Putamen (tissue), 1 donor: Measurements from ENCODE around the gene DNAAF9.

ENCODE experiments used
- DNase-seq: peaks from one replicate; pipeline ENCODE4 v3.0.0-alpha.2; 2016; ENCODE audit warnings: low spot score

DNAAF9 gene

DNA sequence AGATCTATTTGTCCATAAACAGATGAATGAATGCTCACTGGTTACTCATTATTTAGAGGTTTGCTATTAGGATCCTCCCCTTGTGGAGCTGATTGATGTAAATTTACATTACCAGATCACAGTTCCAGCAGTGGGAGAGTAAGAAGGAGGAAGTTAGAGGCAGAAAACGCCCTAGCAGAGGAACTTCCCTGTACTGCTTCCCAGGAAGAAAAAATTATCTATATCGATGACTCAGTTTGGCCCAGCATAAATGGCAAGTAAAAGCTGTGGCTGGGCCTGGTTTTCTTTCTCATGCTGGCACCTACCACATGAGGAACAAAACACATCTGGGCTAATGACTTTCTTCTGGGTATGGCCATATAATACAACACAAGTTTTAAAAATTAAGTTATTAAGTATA, 35.7 kb downstream of the DNAAF9 start:
- no peak for DNase-seq

DNA sequence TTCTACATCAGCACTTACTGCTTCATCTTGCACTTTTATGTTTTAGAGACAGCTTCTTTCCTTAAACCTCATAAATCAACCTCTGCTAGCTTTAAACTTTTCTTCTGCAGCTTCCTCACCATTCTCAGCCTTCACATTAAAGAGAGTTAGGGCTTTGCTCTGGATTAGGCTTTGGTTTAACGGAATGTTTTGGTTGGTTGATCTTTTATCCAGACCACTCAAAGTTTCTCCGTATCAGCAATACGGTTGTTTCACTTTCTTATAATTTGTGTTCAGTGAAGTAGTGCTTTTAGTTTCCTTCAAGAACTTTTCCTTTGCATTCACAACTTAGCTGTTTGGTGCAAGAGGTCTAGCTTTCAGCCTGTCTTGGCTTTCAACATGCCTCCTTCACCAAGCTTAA, 40.4 kb downstream of the DNAAF9 start:
- DNase-seq, result no peak

- no peak for DNase-seq
These were observed 43.0 kb downstream of the DNAAF9 start for GRCh38 chr20:3364323-3365013.

DNA sequence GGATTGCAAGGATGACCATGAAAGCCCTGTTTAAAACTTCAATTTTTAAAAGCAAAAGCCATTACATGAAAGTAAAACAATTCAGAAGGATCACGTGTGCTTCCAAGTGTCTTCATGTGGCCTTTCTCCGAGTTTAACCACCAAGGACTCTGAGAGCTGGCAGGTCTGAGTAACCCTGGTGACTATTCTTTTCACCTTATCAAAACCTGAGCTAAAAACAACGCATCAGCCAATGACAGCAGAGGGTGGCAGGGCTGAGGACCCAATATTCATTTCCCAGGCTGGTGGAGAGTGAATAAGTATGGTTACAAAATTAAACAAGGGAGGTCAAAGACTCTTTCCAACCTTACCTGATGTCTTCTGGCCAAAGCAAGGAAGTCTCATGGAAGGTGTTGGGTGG, 46.7 kb downstream of the DNAAF9 start:
- no peak for DNase-seq

DNA sequence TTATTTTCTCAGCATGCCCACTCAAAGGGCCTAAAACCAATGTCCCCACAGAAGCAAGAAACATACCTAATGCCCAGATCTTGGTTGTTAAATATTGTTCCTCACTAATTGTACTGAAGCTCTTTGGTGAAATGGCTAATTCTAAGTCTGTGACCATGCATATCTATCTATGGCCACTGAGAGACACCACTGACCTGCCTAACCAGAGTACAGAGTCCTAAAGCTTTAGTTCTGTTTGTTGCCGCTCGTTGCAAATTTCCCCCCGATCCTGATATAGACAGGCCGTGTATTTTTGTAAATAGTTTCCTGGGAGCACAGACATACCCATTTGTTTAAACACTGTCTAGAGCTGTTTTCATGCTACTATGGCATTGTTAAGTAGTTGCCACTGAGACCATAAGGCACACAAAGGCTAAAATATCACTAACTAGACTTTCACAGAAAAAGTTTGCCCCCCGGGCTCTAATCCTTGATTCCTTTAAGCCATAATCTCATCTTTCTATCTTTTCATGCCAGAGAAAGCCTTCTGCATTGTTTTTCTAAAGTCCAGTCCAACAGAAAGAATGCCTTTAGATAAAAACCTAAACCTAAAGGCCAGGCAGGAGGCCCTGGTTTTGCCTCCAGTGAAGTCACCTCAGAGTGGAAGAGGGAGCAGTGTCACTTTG, 48.7 kb downstream of the DNAAF9 start:
- no peak for DNase-seq
